ENCODE data around the gene CINP.

The CINP gene

GRCh38 chr14:102320671-102321455 lies 41.8 kb downstream of the CINP start:
- Mint-ChIP-seq H3K4me1 (peaks cover 34 to 59% of the 10 kb centered on the region in 2 donors), H3K36me3 (peaks cover 5 to 7% of the 10 kb centered on the region in 2 donors), H3K4me3 (peak overlapping the region; percentile 90 to 92), H3K27ac (peak overlapping the region; percentile 95), H3K9me3 (peaks cover 0 to 2% of the 10 kb centered on the region in 2 donors), H3K27me3 (peaks cover 4 to 6% of the 10 kb centered on the region in 2 donors)
- ATAC-seq (replicated peaks) (no peak), DNase-seq (no peak)

GRCh38 chr14:102320033-102320660 lies 42.5 kb downstream of the CINP start:
- H3K4me1 Mint-ChIP-seq = peaks cover 34 to 62% of the 10 kb centered on the region in 2 donors

GRCh38 chr14:102319351-102320032 lies 43.2 kb downstream of the CINP start, which contains the start of gene ZNF839:
Gene ZNF839, plus strand, starts transcription at chr14:102319746. Its CDS starts 20 bp downstream, at chr14:102319766.
- Mint-ChIP-seq H3K4me1 (peaks cover 36 to 68% of the 10 kb centered on the region in 2 donors), H3K4me3 (peak within 1 kb of the TSS; percentile 94 to 98), H3K36me3 (peaks cover 4 to 5% of the 10 kb centered on the region in 2 donors), H3K9me3 (peaks cover 0 to 2% of the 10 kb centered on the region in 2 donors), H3K27me3 (peaks cover 4 to 6% of the 10 kb centered on the region in 2 donors), H3K27ac (peak within 1 kb of the TSS; percentile 99)
- peak; percentile 90 for DNase-seq
- ATAC-seq (replicated peaks) = peak; percentile 76 to 82

More at GRCh38 chr14:102320033-102320660, 42.5 kb downstream of the CINP start:
- peak overlapping the region; percentile 95 for H3K27ac Mint-ChIP-seq
- H3K36me3 Mint-ChIP-seq = peaks cover 5 to 6% of the 10 kb centered on the region in 2 donors
- DNase-seq (no peak), ATAC-seq (replicated peaks) (peak; percentile 29 to 30)
- H3K9me3 Mint-ChIP-seq = peaks cover 0 to 2% of the 10 kb centered on the region in 2 donors
- H3K4me3 Mint-ChIP-seq = peak overlapping the region; percentile 90 to 92
- peaks cover 4 to 6% of the 10 kb centered on the region in 2 donors for H3K27me3 Mint-ChIP-seq

- Mint-ChIP-seq H3K4me1 (peaks cover 42 to 75% of the 10 kb centered on the region in 2 donors), H3K4me3 (peak overlapping the region; percentile 94 to 98), H3K27me3 (peaks cover 4 to 6% of the 10 kb centered on the region in 2 donors), H3K9me3 (peaks cover 0 to 2% of the 10 kb centered on the region in 2 donors), H3K27ac (peak overlapping the region; percentile 99), H3K36me3 (peaks cover 4 to 5% of the 10 kb centered on the region in 2 donors)
- ATAC-seq (replicated peaks) (no peak), DNase-seq (no peak)
These were observed 43.9 kb downstream of the CINP start for GRCh38 chr14:102318781-102319276.

DNA sequence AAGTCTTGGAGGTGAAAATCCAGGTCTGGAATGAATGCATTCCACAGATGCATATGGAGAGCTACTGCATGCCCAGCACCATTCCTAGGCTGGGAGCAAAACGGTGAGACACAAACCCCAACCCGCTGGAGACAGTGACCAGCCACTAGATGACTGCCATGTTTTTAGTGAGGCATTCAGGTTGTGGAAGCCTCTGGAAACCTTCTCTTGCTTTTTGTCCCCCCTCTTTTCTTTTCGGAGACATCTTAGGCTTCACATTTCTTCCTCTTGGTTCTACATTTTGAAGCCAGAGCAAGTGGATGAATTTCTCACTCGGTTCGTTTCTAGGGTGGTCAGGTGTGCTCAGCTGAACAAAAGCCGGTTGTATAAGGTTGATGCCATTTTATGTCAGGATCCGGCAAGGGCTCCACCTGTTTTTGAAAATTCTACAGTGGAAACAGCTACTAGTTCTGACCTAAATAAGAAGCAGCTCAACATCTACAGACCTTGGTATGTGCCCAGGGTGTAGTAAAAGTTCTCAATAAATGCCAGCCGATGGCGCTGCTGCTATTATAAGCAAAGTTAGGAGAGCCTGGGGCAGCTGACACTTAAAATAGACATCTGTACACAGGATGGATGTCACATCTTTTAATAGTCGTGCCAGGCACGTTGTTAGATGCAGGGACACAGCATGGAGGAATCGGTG lies 45.0 kb downstream of the CINP start:
- peak overlapping the region; percentile 99 for H3K27ac Mint-ChIP-seq
- peaks cover 40 to 72% of the 10 kb centered on the region in 2 donors for H3K4me1 Mint-ChIP-seq
- ATAC-seq (replicated peaks) (no peak), DNase-seq (no peak)
- H3K27me3 Mint-ChIP-seq = peaks cover 4 to 6% of the 10 kb centered on the region in 2 donors
- peaks cover 0 to 2% of the 10 kb centered on the region in 2 donors for H3K9me3 Mint-ChIP-seq
- peaks cover 4 to 5% of the 10 kb centered on the region in 2 donors for H3K36me3 Mint-ChIP-seq
- H3K4me3 Mint-ChIP-seq = peak overlapping the region; percentile 91 to 95

GRCh38 chr14:102316743-102317563 lies 45.7 kb downstream of the CINP start:
- Mint-ChIP-seq H3K27ac (peak overlapping the region; percentile 99), H3K4me1 (peaks cover 40 to 67% of the 10 kb centered on the region in 2 donors), H3K36me3 (peaks cover 4 to 5% of the 10 kb centered on the region in 2 donors), H3K4me3 (peak overlapping the region; percentile 91 to 95), H3K9me3 (peaks cover 0 to 2% of the 10 kb centered on the region in 2 donors), H3K27me3 (peaks cover 4 to 6% of the 10 kb centered on the region in 2 donors)
- DNase-seq (peak; percentile 91), ATAC-seq (replicated peaks) (peak; percentile 72 to 75)

GRCh38 chr14:102316338-102316742 lies 46.4 kb downstream of the CINP start:
- ATAC-seq (replicated peaks) = no peak
- H3K9me3 Mint-ChIP-seq = peaks cover 0 to 2% of the 10 kb centered on the region in 2 donors
- peaks cover 4 to 5% of the 10 kb centered on the region in 2 donors for H3K36me3 Mint-ChIP-seq
- no peak for DNase-seq
- H3K4me3 Mint-ChIP-seq = peak overlapping the region; percentile 91 to 95
- H3K27me3 Mint-ChIP-seq = peaks cover 4 to 6% of the 10 kb centered on the region in 2 donors
- H3K27ac Mint-ChIP-seq = peak overlapping the region; percentile 99
- peaks cover 35 to 61% of the 10 kb centered on the region in 2 donors for H3K4me1 Mint-ChIP-seq

DNA sequence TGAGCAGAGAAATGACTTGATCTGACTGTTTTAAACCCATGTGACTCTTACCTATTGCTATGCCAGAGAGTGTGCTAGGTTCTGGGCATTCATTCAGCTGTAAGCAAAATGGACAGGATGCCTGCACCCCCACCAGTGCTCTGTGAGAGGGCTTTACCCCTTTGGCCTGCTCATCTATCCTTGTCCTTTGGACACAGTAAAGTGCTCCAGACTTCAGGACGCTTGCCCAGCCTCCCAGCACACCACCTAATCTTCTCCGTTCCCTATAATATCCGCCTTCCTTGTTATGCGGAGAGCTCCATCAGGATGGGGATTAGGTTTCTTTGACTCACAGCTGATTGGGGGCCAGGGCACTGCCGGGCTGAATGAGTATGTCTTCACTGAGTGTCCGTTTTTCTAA lies 47.6 kb downstream of the CINP start:
- Mint-ChIP-seq H3K27ac (peak overlapping the region; percentile 14), H3K9me3 (peaks cover 0 to 2% of the 10 kb centered on the region in 2 donors), H3K4me1 (peaks cover 34 to 54% of the 10 kb centered on the region in 2 donors), H3K27me3 (peaks cover 4 to 6% of the 10 kb centered on the region in 2 donors), H3K36me3 (peaks cover 4 to 5% of the 10 kb centered on the region in 2 donors), H3K4me3 (peak overlapping the region; percentile 89 to 92)
- no peak for DNase-seq
- ATAC-seq (replicated peaks) = no peak

GRCh38 chr14:102314242-102315011 lies 48.3 kb downstream of the CINP start:
- ATAC-seq (replicated peaks) (peak; percentile 64 to 65), DNase-seq (peak; percentile 71)
- Mint-ChIP-seq H3K27ac (peak overlapping the region; percentile 60), H3K27me3 (peaks cover 4 to 6% of the 10 kb centered on the region in 2 donors), H3K36me3 (peaks cover 4 to 5% of the 10 kb centered on the region in 2 donors), H3K4me3 (peak overlapping the region; percentile 89 to 92), H3K4me1 (peaks cover 33 to 53% of the 10 kb centered on the region in 2 donors), H3K9me3 (peaks cover 0 to 2% of the 10 kb centered on the region in 2 donors)

DNA sequence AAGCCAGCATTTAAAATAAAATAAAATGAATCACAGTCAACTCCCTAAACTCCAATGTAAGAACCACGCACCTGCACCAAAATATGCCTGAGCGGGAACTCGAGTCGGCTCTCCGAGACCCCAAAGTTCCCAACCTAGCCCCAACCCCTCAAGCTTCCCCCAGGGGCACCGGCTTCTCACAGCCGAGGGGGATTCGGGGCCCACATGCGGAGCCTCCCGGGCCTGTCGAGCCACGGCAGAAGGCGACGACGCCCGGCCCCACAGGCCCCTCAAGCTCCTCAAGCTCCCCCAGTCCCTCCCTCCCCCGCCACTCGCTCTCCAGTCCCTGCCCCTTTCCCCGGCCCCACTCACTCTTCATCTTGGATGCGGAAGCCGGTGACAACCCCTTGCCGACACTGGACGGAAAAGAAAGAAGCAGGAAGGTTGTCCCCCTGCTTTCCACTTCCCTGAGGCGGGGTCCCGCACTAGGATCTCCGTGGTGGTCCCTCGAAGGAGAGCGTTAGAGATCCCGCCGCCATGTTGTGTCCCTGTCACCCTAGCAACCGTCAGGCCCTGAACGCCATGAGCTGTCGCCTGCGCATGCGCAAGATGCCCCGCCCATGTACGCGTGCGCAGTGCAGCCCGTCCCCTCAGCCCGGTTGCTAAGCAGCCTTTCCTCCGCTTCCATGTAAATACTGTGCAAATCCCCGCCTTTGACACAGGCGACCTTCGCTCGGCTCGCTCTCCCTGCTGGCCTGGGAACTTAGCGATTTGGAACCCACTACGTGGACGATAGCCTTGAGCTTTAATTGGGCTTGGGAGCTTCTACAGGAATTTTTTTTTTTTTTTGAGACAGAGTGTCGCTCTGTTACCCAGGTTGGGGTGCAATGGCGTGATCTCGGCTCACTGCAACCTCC lies 57.8 kb downstream of the CINP start, which contains the start of gene MOK:
Gene MOK (minus strand): TSS at position 554 of the 896 bp plus-strand sequence. CDS start 196 bp downstream, at position 358.
- no peaks in the 10 kb centered on the region for H3K36me3 Mint-ChIP-seq
- no peaks in the 10 kb centered on the region for H3K9me3 Mint-ChIP-seq
- peak within 1 kb of the TSS; percentile 97 to 98 for H3K4me3 Mint-ChIP-seq
- H3K4me1 Mint-ChIP-seq = peaks cover 4 to 12% of the 10 kb centered on the region in 2 donors
- DNase-seq (peak; percentile 95), ATAC-seq (replicated peaks) (peak; percentile 97 to 98)
- no peaks in the 10 kb centered on the region for H3K27me3 Mint-ChIP-seq
- peak within 1 kb of the TSS; percentile 95 for H3K27ac Mint-ChIP-seq

DNA sequence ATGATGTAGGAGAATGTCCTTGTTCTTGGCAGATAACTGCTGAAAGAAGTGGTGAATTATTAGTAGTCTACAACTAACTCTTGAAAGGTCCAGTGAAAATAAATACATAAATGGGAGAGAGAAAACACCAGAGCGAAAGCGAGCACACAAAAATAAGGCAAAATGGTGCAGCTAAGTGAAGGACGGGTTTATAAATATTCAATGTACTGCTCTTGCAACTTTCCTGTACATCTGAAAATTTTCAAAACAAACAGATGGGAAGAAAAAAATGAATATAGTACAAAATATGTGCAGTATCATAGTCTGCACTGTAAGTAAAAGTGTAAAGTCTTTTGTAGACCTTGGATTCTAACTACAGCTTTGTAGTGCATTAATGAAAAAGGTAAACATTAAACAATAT lies 59.0 kb downstream of the CINP start:
- Mint-ChIP-seq H3K4me1 (peaks cover 4 to 12% of the 10 kb centered on the region in 2 donors), H3K27ac (no peak overlapping the region), H3K27me3 (no peaks in the 10 kb centered on the region), H3K9me3 (no peaks in the 10 kb centered on the region), H3K4me3 (no peak overlapping the region), H3K36me3 (no peaks in the 10 kb centered on the region)
- no peak for ATAC-seq (replicated peaks)
- DNase-seq = no peak
